IMR-90 (cell line): ENCODE data around the gene RAPGEF5. TPM values are rescaled to one million over a fixed set of nuclear protein-coding genes. Genes with fewer than 3 reads are reported as not detected.

Experiments used
- ATAC-seq: fragments of 200-7000 bp; cut with Tn5 transposase; 2 replicates; pipeline ENCODE4 v1.9.1; 2020; ENCODE audit warnings: low read depth, mild to moderate bottlenecking, moderate library complexity
- BruUV-seq: library from RNA; stranded (reverse); fragments of 400-500 nt; replicated peaks from 2 replicates; lab custom pipeline; 2021; lab: Mats Ljungman, UMichigan
- CTCF ChIA-PET: fragments of 300-600 bp; formaldehyde crosslinking; extraction: SDS; loops from one replicate; lab custom pipeline; 2021; ENCODE audit warnings: antibody characterized with exemption; lab: Yijun Ruan, JAX
- POLR2A ChIA-PET: fragments of 300-600 bp; sonication (Branson Sonifier 250); formaldehyde crosslinking; loops from one replicate; lab custom pipeline; 2022; ENCODE audit warnings: antibody characterized with exemption; ENCODE audit not compliant: unreplicated experiment; lab: Charles Lee
- DNase-seq: peaks from one replicate; pipeline ENCODE4 v3.0.0; 2013
- H2AFZ ChIP-seq: replicated peaks from 2 replicates; pipeline ENCODE3; 2013; ENCODE audit warnings: low read length, mild to moderate bottlenecking; ENCODE audit not compliant: poor library complexity
- H2AK5ac ChIP-seq: 2 replicates; pipeline ENCODE4 v1.6.1; 2013; ENCODE audit warnings: low read depth, low read length, inconsistent platforms
- H2AK9ac ChIP-seq: replicated peaks from 2 replicates; pipeline ENCODE3; 2013; ENCODE audit warnings: mild to moderate bottlenecking, low read depth, low read length, moderate library complexity; ENCODE audit not compliant: poor library complexity
- H2BK120ac ChIP-seq: 2 replicates; pipeline ENCODE4 v1.6.1; 2013; ENCODE audit warnings: low read depth, low read length, inconsistent platforms
- H2BK15ac ChIP-seq: 3 replicates; pipeline ENCODE4 v1.6.1; 2013; ENCODE audit warnings: low read depth, low read length, inconsistent platforms
- H2BK20ac ChIP-seq: 2 replicates; pipeline ENCODE4 v1.6.1; 2013; ENCODE audit warnings: low read depth, mild to moderate bottlenecking, inconsistent platforms, low read length, moderate library complexity
- H2BK5ac ChIP-seq: 2 replicates; pipeline ENCODE4 v1.6.1; 2013; ENCODE audit warnings: mild to moderate bottlenecking, low read depth, low read length, inconsistent platforms; ENCODE audit not compliant: poor library complexity, severe bottlenecking
- H3K14ac ChIP-seq: replicated peaks from 2 replicates; pipeline ENCODE4 v1.6.1; 2013; ENCODE audit warnings: low read depth, low read length, inconsistent platforms
- H3K18ac ChIP-seq: 2 replicates; pipeline ENCODE4 v1.6.1; 2013; ENCODE audit warnings: low read depth, low read length, control low read depth
- H3K23ac ChIP-seq: 2 replicates; pipeline ENCODE4 v1.6.1; 2013; ENCODE audit warnings: low read depth, low read length, inconsistent platforms
- H3K27ac ChIP-seq: 2 replicates; pipeline ENCODE4 v1.5.1; 2013; ENCODE audit warnings: mild to moderate bottlenecking, control low read depth, low read length; ENCODE audit not compliant: insufficient read depth
- H3K27me3 ChIP-seq: 2 replicates; pipeline ENCODE4 v1.6.1; 2013; ENCODE audit warnings: low read length; ENCODE audit not compliant: control insufficient read depth, insufficient read depth
- H3K36me3 ChIP-seq: 2 replicates; pipeline ENCODE4 v1.6.1; 2013; ENCODE audit warnings: low read length, mixed read lengths; ENCODE audit not compliant: control insufficient read depth, insufficient read depth
- H3K4ac ChIP-seq: 2 replicates; pipeline ENCODE4 v1.6.1; 2013; ENCODE audit warnings: low read depth, low read length, inconsistent platforms
- H3K4me1 ChIP-seq: 2 replicates; pipeline ENCODE4 v1.6.1; 2013; ENCODE audit warnings: low read length, mixed read lengths; ENCODE audit not compliant: control insufficient read depth, insufficient read depth
- H3K4me2 ChIP-seq: 2 replicates; pipeline ENCODE4 v1.6.1; 2013; ENCODE audit warnings: low read depth, mild to moderate bottlenecking, control low read depth, low read length, moderate library complexity
- H3K4me3 ChIP-seq: 2 replicates; pipeline ENCODE4 v1.5.1; 2013; ENCODE audit warnings: low read depth, mild to moderate bottlenecking, control low read depth, low read length, moderate library complexity; ENCODE audit not compliant: insufficient read depth
- H3K56ac ChIP-seq: 2 replicates; pipeline ENCODE4 v1.6.1; 2013; ENCODE audit warnings: low read length, inconsistent platforms; ENCODE audit not compliant: insufficient read depth; ENCODE audit errors: extremely low read depth
- H3K79me1 ChIP-seq, 2 experiments: 2 replicates each; pipeline ENCODE4 v1.6.1; 2013; ENCODE audit warnings: low read length in 2 of 2, inconsistent platforms in 1 of 2, low read depth in 1 of 2
- H3K9ac ChIP-seq: 2 replicates; pipeline ENCODE4 v1.6.1; 2013; ENCODE audit warnings: low read depth, low read length, control low read depth
- H3K9me1 ChIP-seq: 2 replicates; pipeline ENCODE4 v1.6.1; 2013; ENCODE audit warnings: low read length, inconsistent platforms; ENCODE audit not compliant: insufficient read depth
- H3K9me3 ChIP-seq: 2 replicates; pipeline ENCODE4 v1.6.1; 2013; ENCODE audit warnings: low read length; ENCODE audit not compliant: control insufficient read depth, insufficient read depth
- H4K20me1 ChIP-seq: 2 replicates; pipeline ENCODE4 v1.6.1; 2013; ENCODE audit warnings: low read length, inconsistent platforms; ENCODE audit not compliant: insufficient read depth
- H4K5ac ChIP-seq: 2 replicates; pipeline ENCODE4 v1.6.1; 2013; ENCODE audit warnings: mild to moderate bottlenecking, low read depth, low read length, control low read depth
- H4K8ac ChIP-seq, 2 experiments: 2 replicates each; pipeline ENCODE4 v1.6.1; 2013; ENCODE audit warnings: low read depth in 2 of 2, low read length in 2 of 2, control low read depth in 1 of 2, inconsistent platforms in 1 of 2
- H4K91ac ChIP-seq: 2 replicates; pipeline ENCODE4 v1.6.1; 2013; ENCODE audit warnings: low read depth, low read length, inconsistent platforms; ENCODE audit not compliant: insufficient read depth
- FOS ChIP-seq: fragments of 150-350 bp; IDR thresholded peaks from 2 replicates; pipeline ENCODE4 v1.6.1; 2016; ENCODE audit warnings: low read depth, low read length
- MAFK ChIP-seq: IDR thresholded peaks from 2 replicates; pipeline ENCODE4 v1.6.1; 2012; ENCODE audit warnings: low read depth, low read length, improper control_type of control experiment
- MAZ ChIP-seq: IDR thresholded peaks from 2 replicates; pipeline ENCODE4 v1.6.1; 2012; ENCODE audit warnings: low read depth, mild to moderate bottlenecking, low read length, improper control_type of control experiment, moderate library complexity, borderline replicate concordance
- NFE2L2 ChIP-seq: fragments of 150-350 bp; IDR thresholded peaks from 2 replicates; pipeline ENCODE4 v1.6.1; 2016; ENCODE audit warnings: low read depth, mild to moderate bottlenecking, low read length
- RAD21 ChIP-seq: IDR thresholded peaks from 2 replicates; pipeline ENCODE4 v1.6.1; 2012; ENCODE audit warnings: low read length, improper control_type of control experiment
- RFX5 ChIP-seq: IDR thresholded peaks from 2 replicates; pipeline ENCODE4 v1.8.0; 2012; ENCODE audit warnings: low read depth, mild to moderate bottlenecking, low read length, moderate library complexity
- WGBS, 2 experiments: methylation state at CpG; one replicate each; pipeline versions ENCODE4 v1.1.5 to v1.1.7; 2013; ENCODE audit warnings: missing lambda C conversion rate in 2 of 2; ENCODE audit not compliant: insufficient read length in 1 of 2; ENCODE audit errors: extremely low coverage in 2 of 2; 5-methylcytosine and 5-hydroxymethylcytosine counted together
- dilution Hi-C: fragments of 300-500 bp; cut with HindIII; formaldehyde crosslinking; loops from one replicate; pipeline ENCODE4 v1.14.3; 2018; ENCODE audit warnings: low sequenced_read_pairs; ENCODE audit not compliant: unreplicated experiment
- in situ Hi-C: fragments of 300-500 bp; cut with MboI; formaldehyde crosslinking; loops from 3 replicates; pipeline ENCODE4 v1.14.3; 2019; ENCODE audit warnings: low sequenced_read_pairs, inconsistent platforms, mixed read lengths
- intact Hi-C: fragments of 100-400 bp; cut with micrococcal nuclease; formaldehyde crosslinking; loops from 2 replicates; pipeline ENCODE4 v1.10.0; 2022
- polyA plus RNA-seq, 3 experiments: library from polyadenylated mRNA; depleted of rRNA; stranded (reverse); fragments of >200 nt; gene quantifications; 2 replicates each; pipeline ENCODE4 v1.2.3, GENCODE V29; 2012; ENCODE audit warnings: low replicate concordance in 1 of 3
- total RNA-seq: library from RNA; depleted of rRNA; stranded (reverse); fragments of >200 nt; gene quantifications from 2 replicates; pipeline ENCODE4 v1.2.3, GENCODE V29; 2012
- TF ChIP-seq, protein P1 (sequence below): fragments of 150-350 bp; IDR thresholded peaks from 2 replicates; pipeline ENCODE4 v1.6.1; 2017; ENCODE audit warnings: mild to moderate bottlenecking, antibody characterized with exemption, low read length, low read depth

RAPGEF5 gene
- total and polyA plus RNA-seq, 2 of the 4 experiments (the other 2 are of a cell fraction): 0.05 to 0.18 TPM

DNA sequence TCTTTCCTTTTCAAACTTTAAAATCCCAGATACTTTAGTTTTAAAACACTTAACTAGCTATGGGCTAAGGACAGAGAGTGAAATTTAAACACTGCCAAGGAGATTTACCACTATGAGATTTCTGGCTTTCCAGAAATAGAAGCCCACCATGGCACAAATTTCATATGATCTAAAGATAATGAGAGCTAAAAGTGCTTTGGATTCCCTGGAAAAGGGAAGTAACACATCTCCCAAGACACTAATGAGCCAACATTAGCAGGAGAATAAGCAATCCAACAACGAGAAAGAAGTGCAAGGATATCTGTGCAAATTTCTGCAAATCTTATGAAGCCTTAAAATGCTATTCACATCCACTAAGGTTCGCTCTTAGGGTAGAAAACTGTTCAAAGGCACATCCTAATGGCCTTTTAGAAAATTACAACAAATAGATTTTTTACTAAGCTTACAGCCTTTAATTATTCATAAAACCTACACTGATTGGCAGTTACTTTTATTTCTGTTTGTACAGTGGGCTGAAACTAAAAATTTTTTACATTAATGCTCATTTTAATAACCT is 100.3 kb downstream of the RAPGEF5 start:
- POLR2A ChIA-PET: no interaction called here
- Histone ChIP-seq H3K9ac (no peak overlapping the region), H3K23ac (no peak overlapping the region), H3K36me3 (no peaks in the 10 kb centered on the region), H4K8ac (no peak overlapping the region), H3K27me3 (peaks cover 8% of the 10 kb centered on the region), H2BK20ac (no peak overlapping the region), H4K20me1 (no peaks in the 10 kb centered on the region), H3K27ac (no peak overlapping the region), H2AK9ac (no peak overlapping the region), H2BK120ac (no peak overlapping the region), H3K4me3 (no peak overlapping the region), H3K56ac (no peak overlapping the region), H3K9me1 (no peaks in the 10 kb centered on the region), H2AFZ (no peak overlapping the region), H3K18ac (no peak overlapping the region), H3K4ac (no peak overlapping the region), H3K4me1 (no peaks in the 10 kb centered on the region), H3K14ac (no peak overlapping the region), H3K4me2 (no peak overlapping the region), H2BK15ac (no peak overlapping the region), H3K9me3 (no peaks in the 10 kb centered on the region), H2BK5ac (no peak overlapping the region), H3K79me1 (no peaks in the 10 kb centered on the region), H4K5ac (no peak overlapping the region), H4K91ac (no peak overlapping the region), H2AK5ac (no peak overlapping the region)
- dilution Hi-C loops: no loop called here
- in situ Hi-C loops: no loop called here
- CTCF ChIA-PET: interaction anchor here (0.5 to 0.9 kb wide), 2 partner anchors 39 to 147 kb away, joined by 3 to 4 read pairs; no protein-coding TSS in a partner anchor
- ATAC-seq: no peak
- intact Hi-C loops: no loop called here
- DNase-seq: no peak
- no CpG with 5 or more reads among the region's 2 CpGs for WGBS, 2 experiments
- TF ChIP-seq, protein P1, sequence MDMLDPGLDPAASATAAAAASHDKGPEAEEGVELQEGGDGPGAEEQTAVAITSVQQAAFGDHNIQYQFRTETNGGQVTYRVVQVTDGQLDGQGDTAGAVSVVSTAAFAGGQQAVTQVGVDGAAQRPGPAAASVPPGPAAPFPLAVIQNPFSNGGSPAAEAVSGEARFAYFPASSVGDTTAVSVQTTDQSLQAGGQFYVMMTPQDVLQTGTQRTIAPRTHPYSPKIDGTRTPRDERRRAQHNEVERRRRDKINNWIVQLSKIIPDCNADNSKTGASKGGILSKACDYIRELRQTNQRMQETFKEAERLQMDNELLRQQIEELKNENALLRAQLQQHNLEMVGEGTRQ: no peak
- TF ChIP-seq RFX5 (no peak), FOS (no peak), RAD21 (no peak), NFE2L2 (no peak), MAZ (no peak), MAFK (no peak)
- BruUV-seq: no TSS peak
